ENCODE data around the gene BCAM. TPM values are rescaled to one million over a fixed set of nuclear protein-coding genes. Genes with fewer than 3 reads are reported as not detected.

BCAM gene
- total RNA-seq, 2 experiments from 2014 or later: not detected

DNA sequence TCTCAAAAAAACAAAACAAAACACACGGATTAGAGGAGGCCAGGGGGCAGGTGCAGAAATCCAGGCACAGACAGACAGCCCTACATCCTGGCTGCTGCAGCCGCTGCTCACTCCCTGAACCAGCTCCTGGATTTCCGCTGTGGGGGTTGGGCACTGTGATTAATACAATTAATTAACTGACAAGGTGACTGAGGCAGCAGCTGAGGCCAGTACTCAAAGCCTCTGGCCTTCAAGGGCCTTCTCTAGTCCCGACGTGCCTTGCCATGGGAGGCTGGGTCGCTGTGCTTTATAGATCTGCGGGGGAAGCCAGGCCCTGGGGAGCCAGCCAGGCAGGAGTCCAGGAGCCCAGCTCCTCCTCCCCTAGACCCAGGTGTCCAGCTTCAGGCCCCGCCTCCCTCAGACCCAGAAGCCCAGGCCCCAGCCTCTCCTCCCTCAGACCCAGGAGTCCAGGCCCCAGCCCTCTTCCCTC, 41.8 kb downstream of the BCAM start:
- no peak overlapping the region for H3K4me3 Mint-ChIP-seq
- Histone ChIP-seq H3K36me3 (ENCODE audit: insufficient read depth, low read length) (no peaks in the 10 kb centered on the region), H3K4me1 (ENCODE audit: insufficient read depth, low read length) (peaks cover 29% of the 10 kb centered on the region), H3K9me3 (ENCODE audit: control insufficient read depth in 1 of 2, insufficient read depth in 1 of 2, low read length in 2 of 2) (peaks cover 0 to 6% of the 10 kb centered on the region in 2 experiments), H3K27ac (ENCODE audit: low read depth in 1 of 2, low read length in 2 of 2) (no peak overlapping the region), H3K4me3 (ENCODE audit: low read length) (no peak overlapping the region), H3K27me3 (ENCODE audit: control insufficient read depth in 1 of 2, insufficient read depth in 2 of 2, low read length in 2 of 2) (peaks cover 13 to 20% of the 10 kb centered on the region in 2 experiments)
- H3K4me1 Mint-ChIP-seq (ENCODE audit: low read depth): peaks cover 18% of the 10 kb centered on the region
- DNase-seq (no peak), ATAC-seq (ENCODE audit: poor library complexity) (no peak)
- intact Hi-C loops (cut with DNase I, micrococcal nuclease): no loop called here
- TF ChIP-seq CTCF (IDR thresholded peaks at IDR 0.05): no peak
- CTCF ChIA-PET: interaction anchor here (1.5 kb wide), 1 partner anchor 80 kb away, joined by 3 read pairs; no protein-coding TSS in a partner anchor
- no peaks in the 10 kb centered on the region for H3K9me3 Mint-ChIP-seq
- no peaks in the 10 kb centered on the region for H3K36me3 Mint-ChIP-seq (ENCODE audit: low read depth)
- peaks cover 14% of the 10 kb centered on the region for H3K27me3 Mint-ChIP-seq
- POLR2A ChIA-PET: no interaction called here
- no peak overlapping the region for H3K27ac Mint-ChIP-seq

GRCh38 chr19:44851427-44851826, 42.5 kb downstream of the BCAM start:
- no peak for TF ChIP-seq CTCF (IDR thresholded peaks at IDR 0.05)
- H3K27me3 Mint-ChIP-seq: peaks cover 13% of the 10 kb centered on the region

DNA sequence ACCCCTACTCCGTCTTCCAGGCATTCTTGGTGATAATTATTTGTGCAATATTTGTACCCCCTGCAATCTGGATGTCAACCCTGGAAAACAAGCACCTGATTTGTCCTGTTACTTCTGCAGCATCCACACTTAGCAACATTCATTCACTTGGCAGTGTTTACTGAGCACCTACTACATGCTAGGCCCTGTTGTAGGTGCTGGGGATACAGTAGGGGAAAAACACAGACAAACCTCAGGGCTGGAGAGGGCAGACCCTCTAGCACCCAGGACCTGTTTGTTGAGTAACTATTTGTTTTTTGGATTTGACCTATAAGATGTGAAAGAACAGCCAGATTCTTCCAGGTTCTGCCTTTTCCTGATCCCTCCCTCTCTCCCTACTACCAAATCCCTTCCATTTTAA, 46.7 kb downstream of the BCAM start:
- H3K36me3 Mint-ChIP-seq (ENCODE audit: low read depth): no peaks in the 10 kb centered on the region
- Histone ChIP-seq H3K27me3 (ENCODE audit: control insufficient read depth in 1 of 2, insufficient read depth in 2 of 2, low read length in 2 of 2) (peaks cover 0 to 2% of the 10 kb centered on the region in 2 experiments), H3K36me3 (ENCODE audit: insufficient read depth, low read length) (no peaks in the 10 kb centered on the region), H3K9me3 (ENCODE audit: control insufficient read depth in 1 of 2, insufficient read depth in 1 of 2, low read length in 2 of 2) (no peaks in the 10 kb centered on the region), H3K4me1 (ENCODE audit: insufficient read depth, low read length) (peaks cover 3% of the 10 kb centered on the region), H3K27ac (ENCODE audit: low read depth in 1 of 2, low read length in 2 of 2) (no peak overlapping the region), H3K4me3 (ENCODE audit: low read length) (no peak overlapping the region)
- ChIA-PET CTCF (no interaction called here), POLR2A (no interaction called here)
- DNase-seq: no peak
- no peak for TF ChIP-seq CTCF (IDR thresholded peaks at IDR 0.05)
- ATAC-seq (ENCODE audit: poor library complexity): no peak
- H3K4me3 Mint-ChIP-seq: no peak overlapping the region
- no peaks in the 10 kb centered on the region for H3K27me3 Mint-ChIP-seq
- no peaks in the 10 kb centered on the region for H3K4me1 Mint-ChIP-seq (ENCODE audit: low read depth)
- no peak overlapping the region for H3K27ac Mint-ChIP-seq
- H3K9me3 Mint-ChIP-seq: no peaks in the 10 kb centered on the region
- intact Hi-C loops (cut with DNase I, micrococcal nuclease): no loop called here

More at GRCh38 chr19:44851427-44851826, 42.5 kb downstream of the BCAM start:
- intact Hi-C loops (cut with DNase I, micrococcal nuclease): no loop called here
- H3K36me3 Mint-ChIP-seq (ENCODE audit: low read depth): no peaks in the 10 kb centered on the region
- no peak overlapping the region for H3K27ac ChIP-seq (ENCODE audit: low read depth in 1 of 2, low read length in 2 of 2)
- H3K9me3 ChIP-seq (ENCODE audit: control insufficient read depth in 1 of 2, insufficient read depth in 1 of 2, low read length in 2 of 2): peaks cover 0 to 6% of the 10 kb centered on the region in 2 experiments
- no peaks in the 10 kb centered on the region for H3K36me3 ChIP-seq (ENCODE audit: insufficient read depth, low read length)
- ATAC-seq (ENCODE audit: poor library complexity) (no peak), DNase-seq (no peak)
- H3K27ac Mint-ChIP-seq: no peak overlapping the region
- CTCF ChIA-PET: interaction anchor here (1.5 kb wide), 1 partner anchor 81 kb away, joined by 3 read pairs; no protein-coding TSS in a partner anchor
- H3K4me3 Mint-ChIP-seq: no peak overlapping the region
- H3K4me1 ChIP-seq (ENCODE audit: insufficient read depth, low read length): peaks cover 23% of the 10 kb centered on the region
- H3K4me3 ChIP-seq (ENCODE audit: low read length): no peak overlapping the region
- POLR2A ChIA-PET: no interaction called here
- H3K9me3 Mint-ChIP-seq: no peaks in the 10 kb centered on the region
- peaks cover 17% of the 10 kb centered on the region for H3K4me1 Mint-ChIP-seq (ENCODE audit: low read depth)
- H3K27me3 ChIP-seq (ENCODE audit: control insufficient read depth in 1 of 2, insufficient read depth in 2 of 2, low read length in 2 of 2): peaks cover 13 to 15% of the 10 kb centered on the region in 2 experiments
